Activated T-cell treated with anti-CD3 and anti-CD28 coated beads, Interleukin-2, amount 50 U/mL, for 24 hours (primary cell): ENCODE data around the gene AJAP1.

Source experiments
- DNase-seq: peaks from one replicate; pipeline ENCODE4 v3.0.0-alpha.2; 2020
- H3K27ac Mint-ChIP-seq: 2 replicates; pipeline ENCODE4 v1.8.0; 2020; ENCODE audit warnings: mild to moderate bottlenecking, mixed read lengths
- H3K27me3 Mint-ChIP-seq: 2 replicates; pipeline ENCODE4 v1.8.0; 2020; ENCODE audit warnings: mixed read lengths
- H3K36me3 Mint-ChIP-seq: 2 replicates; pipeline ENCODE4 v1.8.0; 2020; ENCODE audit warnings: low read depth, mixed read lengths
- H3K4me1 Mint-ChIP-seq: 2 replicates; pipeline ENCODE4 v1.8.0; 2020; ENCODE audit warnings: low read depth, mixed read lengths
- H3K4me3 Mint-ChIP-seq: 2 replicates; pipeline ENCODE4 v1.8.0; 2020; ENCODE audit warnings: mild to moderate bottlenecking, moderate library complexity, mixed read lengths
- H3K9me3 Mint-ChIP-seq: 2 replicates; pipeline ENCODE4 v1.8.0; 2020; ENCODE audit warnings: mixed read lengths

AJAP1 gene

DNA sequence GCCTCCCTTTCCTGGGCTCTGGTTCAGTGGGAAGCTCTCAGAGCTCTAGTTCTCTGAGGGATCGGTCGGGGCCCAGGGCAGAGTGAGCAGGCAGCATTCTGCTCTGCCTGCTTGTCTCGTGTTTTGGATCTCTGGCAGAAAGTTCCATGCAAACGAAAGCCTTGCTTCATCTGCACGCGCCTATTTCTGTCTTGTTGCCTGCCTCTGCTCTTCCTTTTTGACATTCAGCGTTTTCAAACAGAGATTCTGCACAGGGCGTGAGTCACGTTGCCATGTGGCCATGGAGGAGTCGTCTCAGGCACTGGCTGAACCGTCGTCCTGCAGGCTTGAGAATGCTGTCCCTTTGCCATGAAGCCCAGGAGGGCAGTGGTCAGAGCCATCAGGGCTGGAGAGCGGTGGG lies 20.3 kb downstream of the AJAP1 start:
- Mint-ChIP-seq H3K27ac (no peak overlapping the region), H3K27me3 (peaks cover 28% of the 10 kb centered on the region)
- DNase-seq, result no peak

GRCh38 chr1:4675454-4676186 lies 21.2 kb downstream of the AJAP1 start:
- no peaks in the 10 kb centered on the region for H3K36me3 Mint-ChIP-seq
- peaks cover 17% of the 10 kb centered on the region for H3K9me3 Mint-ChIP-seq
- peaks cover 20% of the 10 kb centered on the region for H3K27me3 Mint-ChIP-seq
- no peak for DNase-seq
- no peaks in the 10 kb centered on the region for H3K4me1 Mint-ChIP-seq
- H3K27ac Mint-ChIP-seq, result no peak overlapping the region
- H3K4me3 Mint-ChIP-seq, result no peak overlapping the region

More for the DNA sequence above, 20.3 kb downstream of the AJAP1 start:
- Mint-ChIP-seq H3K9me3 (peaks cover 13% of the 10 kb centered on the region), H3K4me1 (no peaks in the 10 kb centered on the region), H3K4me3 (no peak overlapping the region), H3K36me3 (no peaks in the 10 kb centered on the region)

GRCh38 chr1:4676253-4676652 lies 21.8 kb downstream of the AJAP1 start:
- Mint-ChIP-seq H3K36me3 (no peaks in the 10 kb centered on the region), H3K9me3 (peaks cover 20% of the 10 kb centered on the region), H3K27me3 (peaks cover 17% of the 10 kb centered on the region), H3K4me1 (no peaks in the 10 kb centered on the region), H3K27ac (no peak overlapping the region), H3K4me3 (no peak overlapping the region)
- no peak for DNase-seq

- H3K27ac Mint-ChIP-seq, result no peak overlapping the region
- H3K9me3 Mint-ChIP-seq, result peaks cover 20% of the 10 kb centered on the region
- peaks cover 15% of the 10 kb centered on the region for H3K27me3 Mint-ChIP-seq
- DNase-seq, result no peak
- H3K4me3 Mint-ChIP-seq, result no peak overlapping the region
- H3K4me1 Mint-ChIP-seq, result no peaks in the 10 kb centered on the region
- no peaks in the 10 kb centered on the region for H3K36me3 Mint-ChIP-seq
Measured at GRCh38 chr1:4677608-4678007, 23.2 kb downstream of the AJAP1 start.

- H3K9me3 Mint-ChIP-seq, result peaks cover 20% of the 10 kb centered on the region
- no peaks in the 10 kb centered on the region for H3K4me1 Mint-ChIP-seq
- no peak for DNase-seq
- H3K4me3 Mint-ChIP-seq, result no peak overlapping the region
- H3K36me3 Mint-ChIP-seq, result no peaks in the 10 kb centered on the region
- no peak overlapping the region for H3K27ac Mint-ChIP-seq
- peaks cover 12% of the 10 kb centered on the region for H3K27me3 Mint-ChIP-seq
Measured at GRCh38 chr1:4678066-4678717, 23.8 kb downstream of the AJAP1 start.

GRCh38 chr1:4681026-4681425 lies 26.6 kb downstream of the AJAP1 start:
- H3K4me1 Mint-ChIP-seq, result no peaks in the 10 kb centered on the region
- no peaks in the 10 kb centered on the region for H3K36me3 Mint-ChIP-seq
- no peak overlapping the region for H3K4me3 Mint-ChIP-seq
- peaks cover 20% of the 10 kb centered on the region for H3K9me3 Mint-ChIP-seq
- H3K27me3 Mint-ChIP-seq, result peaks cover 20% of the 10 kb centered on the region
- DNase-seq, result no peak
- no peak overlapping the region for H3K27ac Mint-ChIP-seq

GRCh38 chr1:4682607-4683220 lies 28.3 kb downstream of the AJAP1 start:
- Mint-ChIP-seq H3K4me1 (no peaks in the 10 kb centered on the region), H3K4me3 (no peak overlapping the region), H3K27me3 (peaks cover 25% of the 10 kb centered on the region), H3K9me3 (peaks cover 20% of the 10 kb centered on the region), H3K27ac (no peak overlapping the region), H3K36me3 (no peaks in the 10 kb centered on the region)
- DNase-seq, result no peak

GRCh38 chr1:4684136-4684535 lies 29.7 kb downstream of the AJAP1 start:
- no peak overlapping the region for H3K4me3 Mint-ChIP-seq
- H3K9me3 Mint-ChIP-seq, result peaks cover 10% of the 10 kb centered on the region
- no peaks in the 10 kb centered on the region for H3K4me1 Mint-ChIP-seq
- H3K27me3 Mint-ChIP-seq, result peaks cover 25% of the 10 kb centered on the region
- H3K27ac Mint-ChIP-seq, result no peak overlapping the region
- DNase-seq, result no peak
- no peaks in the 10 kb centered on the region for H3K36me3 Mint-ChIP-seq

GRCh38 chr1:4684864-4685522 lies 30.6 kb downstream of the AJAP1 start:
- Mint-ChIP-seq H3K27me3 (peaks cover 25% of the 10 kb centered on the region), H3K4me1 (no peaks in the 10 kb centered on the region), H3K36me3 (no peaks in the 10 kb centered on the region), H3K4me3 (no peak overlapping the region), H3K9me3 (peaks cover 5% of the 10 kb centered on the region), H3K27ac (no peak overlapping the region)
- DNase-seq, result no peak

DNA sequence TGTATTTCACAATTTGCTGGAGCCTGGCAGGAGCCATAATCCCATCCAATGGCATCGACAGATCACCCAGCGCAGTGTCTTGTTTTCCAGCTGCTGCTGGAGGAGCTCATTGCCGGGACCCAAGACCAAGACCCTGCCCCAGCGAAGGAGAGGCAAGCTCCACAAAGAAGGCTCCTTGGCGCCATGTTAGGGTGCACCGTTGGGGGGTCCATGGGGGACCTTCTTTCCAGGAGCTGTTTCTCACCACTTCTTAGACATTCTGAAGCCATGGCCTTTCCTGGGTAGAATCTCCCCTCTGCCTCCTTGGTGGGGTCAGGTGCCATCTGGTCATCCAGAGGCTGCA lies 31.1 kb downstream of the AJAP1 start:
- Mint-ChIP-seq H3K9me3 (peaks cover 3% of the 10 kb centered on the region), H3K27ac (no peak overlapping the region), H3K4me1 (no peaks in the 10 kb centered on the region), H3K4me3 (no peak overlapping the region), H3K27me3 (peaks cover 25% of the 10 kb centered on the region), H3K36me3 (no peaks in the 10 kb centered on the region)
- DNase-seq, result no peak

- no peaks in the 10 kb centered on the region for H3K9me3 Mint-ChIP-seq
- DNase-seq, result no peak
- peaks cover 25% of the 10 kb centered on the region for H3K27me3 Mint-ChIP-seq
- no peak overlapping the region for H3K27ac Mint-ChIP-seq
- H3K4me1 Mint-ChIP-seq, result no peaks in the 10 kb centered on the region
- no peaks in the 10 kb centered on the region for H3K36me3 Mint-ChIP-seq
- no peak overlapping the region for H3K4me3 Mint-ChIP-seq
Measured at GRCh38 chr1:4687943-4688342, 33.5 kb downstream of the AJAP1 start.

- H3K4me3 Mint-ChIP-seq, result no peak overlapping the region
- H3K4me1 Mint-ChIP-seq, result no peaks in the 10 kb centered on the region
- DNase-seq, result no peak
- no peak overlapping the region for H3K27ac Mint-ChIP-seq
- H3K36me3 Mint-ChIP-seq, result no peaks in the 10 kb centered on the region
- no peaks in the 10 kb centered on the region for H3K9me3 Mint-ChIP-seq
- H3K27me3 Mint-ChIP-seq, result peaks cover 16% of the 10 kb centered on the region
Measured at GRCh38 chr1:4689271-4689935, 35.0 kb downstream of the AJAP1 start.

DNA sequence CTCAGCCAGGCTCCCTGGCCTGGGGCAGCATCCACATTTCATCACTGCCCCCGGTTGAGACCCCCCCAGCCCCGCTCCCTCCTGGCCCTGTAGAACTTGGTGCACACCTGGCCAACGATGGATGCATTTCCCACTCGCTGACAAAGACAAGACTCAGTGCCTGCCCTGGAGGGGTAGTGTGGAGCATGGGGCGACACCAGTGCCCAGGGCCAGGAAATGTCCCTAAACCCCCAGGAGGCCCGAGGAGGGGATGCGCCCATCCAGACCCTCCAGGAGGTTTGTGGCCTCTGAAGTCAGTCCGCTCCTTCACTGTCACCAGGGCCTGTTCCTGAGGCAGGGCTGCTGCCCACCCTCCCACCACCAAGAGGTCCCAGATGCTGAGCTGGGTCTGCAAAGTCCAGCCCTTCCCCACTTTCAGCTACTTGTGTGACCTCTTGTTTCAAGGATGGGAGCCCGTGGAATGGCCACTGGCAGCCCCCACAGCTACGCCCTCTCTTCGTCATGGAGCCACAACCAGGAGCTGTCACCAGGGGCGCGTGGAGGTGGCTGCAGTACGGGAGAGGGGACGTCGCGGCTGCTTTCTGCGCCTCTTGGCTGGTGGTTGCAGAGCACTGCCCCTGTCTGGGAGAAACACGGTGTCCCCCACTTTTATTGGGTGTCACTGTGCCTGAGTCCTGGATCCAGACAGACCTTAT lies 35.7 kb downstream of the AJAP1 start:
- Mint-ChIP-seq H3K36me3 (no peaks in the 10 kb centered on the region), H3K4me1 (no peaks in the 10 kb centered on the region), H3K27ac (no peak overlapping the region), H3K27me3 (peaks cover 9% of the 10 kb centered on the region), H3K4me3 (no peak overlapping the region), H3K9me3 (no peaks in the 10 kb centered on the region)
- no peak for DNase-seq
